ENCODE data around the gene BCO1. TPM values are rescaled to one million over a fixed set of nuclear protein-coding genes. Genes with fewer than 3 reads are reported as not detected.

The BCO1 gene
- total RNA-seq, 1 experiment from 2014 or later, result not detected

GRCh38 chr16:81275064-81275532 lies 36.6 kb downstream of the BCO1 start:
- Mint-ChIP-seq H3K27ac (ENCODE audit: low read depth, unreplicated experiment) (no peak overlapping the region), H3K36me3 (ENCODE audit: insufficient read depth, unreplicated experiment) (no peaks in the 10 kb centered on the region), H3K4me3 (ENCODE audit: unreplicated experiment) (no peak overlapping the region), H3K9me3 (ENCODE audit: unreplicated experiment) (no peaks in the 10 kb centered on the region), H3K4me1 (ENCODE audit: insufficient read depth, unreplicated experiment) (peaks cover 6% of the 10 kb centered on the region), H3K27me3 (ENCODE audit: insufficient read depth, unreplicated experiment) (no peaks in the 10 kb centered on the region)
- no peak for DNase-seq (ENCODE audit: unreplicated experiment)
- POLR2A ChIA-PET, result no interaction called here
- intact Hi-C loops (cut with micrococcal nuclease), result no loop called here
- BruUV-seq (replicated peaks), result no TSS peak
- CTCF ChIA-PET, result interaction anchor here (0.7 to 2.4 kb wide), 4 partner anchors 11 to 240 kb away, joined by 3 to 10 read pairs (median 5); no protein-coding TSS in a partner anchor
- TF ChIP-seq CTCF (IDR thresholded peaks at IDR 0.05; ENCODE audit: unreplicated experiment), result no peak

GRCh38 chr16:81275795-81276194 lies 37.3 kb downstream of the BCO1 start:
- Mint-ChIP-seq H3K27me3 (ENCODE audit: insufficient read depth, unreplicated experiment) (no peaks in the 10 kb centered on the region), H3K9me3 (ENCODE audit: unreplicated experiment) (no peaks in the 10 kb centered on the region), H3K36me3 (ENCODE audit: insufficient read depth, unreplicated experiment) (no peaks in the 10 kb centered on the region), H3K4me1 (ENCODE audit: insufficient read depth, unreplicated experiment) (peaks cover 10% of the 10 kb centered on the region), H3K4me3 (ENCODE audit: unreplicated experiment) (no peak overlapping the region), H3K27ac (ENCODE audit: low read depth, unreplicated experiment) (no peak overlapping the region)
- BruUV-seq (replicated peaks), result no TSS peak
- TF ChIP-seq CTCF (IDR thresholded peaks at IDR 0.05; ENCODE audit: unreplicated experiment), result no peak
- DNase-seq (ENCODE audit: unreplicated experiment), result no peak
- CTCF ChIA-PET, result interaction anchor here (2.4 kb wide), 1 partner anchor 71 kb away, joined by 10 read pairs; no protein-coding TSS in a partner anchor
- intact Hi-C loops (cut with micrococcal nuclease), result no loop called here
- POLR2A ChIA-PET, result no interaction called here

- no TSS peak for BruUV-seq (replicated peaks)
- Mint-ChIP-seq H3K4me1 (ENCODE audit: insufficient read depth, unreplicated experiment) (peaks cover 10% of the 10 kb centered on the region), H3K27ac (ENCODE audit: low read depth, unreplicated experiment) (no peak overlapping the region), H3K4me3 (ENCODE audit: unreplicated experiment) (no peak overlapping the region), H3K9me3 (ENCODE audit: unreplicated experiment) (no peaks in the 10 kb centered on the region), H3K27me3 (ENCODE audit: insufficient read depth, unreplicated experiment) (no peaks in the 10 kb centered on the region), H3K36me3 (ENCODE audit: insufficient read depth, unreplicated experiment) (no peaks in the 10 kb centered on the region)
- no peak for TF ChIP-seq CTCF (IDR thresholded peaks at IDR 0.05; ENCODE audit: unreplicated experiment)
- no peak for DNase-seq (ENCODE audit: unreplicated experiment)
- intact Hi-C loops (cut with micrococcal nuclease), result no loop called here
- CTCF ChIA-PET, result no interaction called here
- POLR2A ChIA-PET, result no interaction called here
Measured at GRCh38 chr16:81276323-81276722, 37.8 kb downstream of the BCO1 start.

- DNase-seq (ENCODE audit: unreplicated experiment), result no peak
- Mint-ChIP-seq H3K4me1 (ENCODE audit: insufficient read depth, unreplicated experiment) (peaks cover 10% of the 10 kb centered on the region), H3K36me3 (ENCODE audit: insufficient read depth, unreplicated experiment) (no peaks in the 10 kb centered on the region), H3K9me3 (ENCODE audit: unreplicated experiment) (no peaks in the 10 kb centered on the region), H3K27ac (ENCODE audit: low read depth, unreplicated experiment) (no peak overlapping the region), H3K4me3 (ENCODE audit: unreplicated experiment) (no peak overlapping the region), H3K27me3 (ENCODE audit: insufficient read depth, unreplicated experiment) (no peaks in the 10 kb centered on the region)
- BruUV-seq (replicated peaks), result no TSS peak
- TF ChIP-seq CTCF (IDR thresholded peaks at IDR 0.05; ENCODE audit: unreplicated experiment), result no peak
- intact Hi-C loops (cut with micrococcal nuclease), result no loop called here
- CTCF ChIA-PET, result interaction anchor here (1.0 to 2.6 kb wide), 3 partner anchors 14 to 72 kb away, joined by 3 to 9 read pairs (median 4); no protein-coding TSS in a partner anchor
- POLR2A ChIA-PET, result interaction anchor here (1.0 to 1.4 kb wide), 2 partner anchors 12 to 31 kb away, joined by 4 read pairs; no protein-coding TSS in a partner anchor
Measured at GRCh38 chr16:81277541-81278080, 39.1 kb downstream of the BCO1 start.
